ENCODE measurements around the gene SV2B. TPM values are rescaled to one million over a fixed set of nuclear protein-coding genes. Genes with fewer than 3 reads are reported as not detected.

SV2B gene
- total and polyA plus RNA-seq, 2 donors (not counting 1 experiment from before 2014, with no cell fraction given), result under 0.01 TPM; not detected in 1

- Histone ChIP-seq H3K9ac (ENCODE audit: insufficient read depth, low read length) (no peak overlapping the region), H3K79me2 (ENCODE audit: control insufficient read depth, insufficient read depth, low read length) (no peaks in the 10 kb centered on the region), H3K36me3 (ENCODE audit: control insufficient read depth, insufficient read depth, low read length) (no peaks in the 10 kb centered on the region), H3K9me3 (ENCODE audit: control insufficient read depth, insufficient read depth, low read depth, low read length) (no peaks in the 10 kb centered on the region), H3K27ac (ENCODE audit: insufficient read depth, low read length) (no peak overlapping the region), H2AFZ (ENCODE audit: low read length) (no peak overlapping the region), H4K20me1 (ENCODE audit: control insufficient read depth, extremely low read depth, insufficient read depth, low read length) (no peaks in the 10 kb centered on the region), H3K27me3 (ENCODE audit: control insufficient read depth, insufficient read depth, low read length) (no peaks in the 10 kb centered on the region), H3K4me2 (ENCODE audit: extremely low read depth, insufficient read depth, low read length) (no peak overlapping the region), H3K4me1 (ENCODE audit: control insufficient read depth, extremely low read depth, insufficient read depth, low read length) (no peaks in the 10 kb centered on the region), H3K4me3 (replicated peaks in 1 of 4; ENCODE audit: control extremely low read depth in 1 of 4, insufficient read depth in 1 of 4, low read depth in 3 of 4, low read length in 4 of 4) (no peak overlapping the region)
- DNase-seq (ENCODE audit: low read depth in 2 of 2), result no peak
- TF ChIP-seq CTCF (conservative IDR thresholded peaks at IDR 0.05 in 1 of 2, IDR thresholded peaks at IDR 0.05 in 1 of 2; ENCODE audit: low read depth in 1 of 2, low read length in 2 of 2) (no peak), EZH2 (IDR thresholded peaks at IDR 0.05; ENCODE audit: low read length, missing control alignments) (no peak)
Observed at GRCh38 chr15:91150502-91151160, 50.6 kb downstream of the SV2B start.

- Histone ChIP-seq H3K36me3 (ENCODE audit: control insufficient read depth, insufficient read depth, low read length) (no peaks in the 10 kb centered on the region), H3K9ac (ENCODE audit: insufficient read depth, low read length) (no peak overlapping the region), H3K9me3 (ENCODE audit: control insufficient read depth, insufficient read depth, low read depth, low read length) (no peaks in the 10 kb centered on the region), H3K79me2 (ENCODE audit: control insufficient read depth, insufficient read depth, low read length) (no peaks in the 10 kb centered on the region), H3K27ac (ENCODE audit: insufficient read depth, low read length) (no peak overlapping the region), H3K27me3 (ENCODE audit: control insufficient read depth, insufficient read depth, low read length) (no peaks in the 10 kb centered on the region), H3K4me3 (replicated peaks in 1 of 4; ENCODE audit: control extremely low read depth in 1 of 4, insufficient read depth in 1 of 4, low read depth in 3 of 4, low read length in 4 of 4) (no peak overlapping the region), H3K4me1 (ENCODE audit: control insufficient read depth, extremely low read depth, insufficient read depth, low read length) (no peaks in the 10 kb centered on the region), H4K20me1 (ENCODE audit: control insufficient read depth, extremely low read depth, insufficient read depth, low read length) (no peaks in the 10 kb centered on the region), H3K4me2 (ENCODE audit: extremely low read depth, insufficient read depth, low read length) (no peak overlapping the region), H2AFZ (ENCODE audit: low read length) (no peak overlapping the region)
- no peak for DNase-seq (ENCODE audit: low read depth in 2 of 2)
- TF ChIP-seq EZH2 (IDR thresholded peaks at IDR 0.05; ENCODE audit: low read length, missing control alignments), result no peak
Observed at GRCh38 chr15:91151781-91152563, 51.9 kb downstream of the SV2B start.

- Histone ChIP-seq H3K4me1 (ENCODE audit: control insufficient read depth, extremely low read depth, insufficient read depth, low read length) (no peaks in the 10 kb centered on the region), H4K20me1 (ENCODE audit: control insufficient read depth, extremely low read depth, insufficient read depth, low read length) (no peaks in the 10 kb centered on the region), H3K4me2 (ENCODE audit: extremely low read depth, insufficient read depth, low read length) (no peak overlapping the region), H3K4me3 (replicated peaks in 1 of 4; ENCODE audit: control extremely low read depth in 1 of 4, insufficient read depth in 1 of 4, low read depth in 3 of 4, low read length in 4 of 4) (no peak overlapping the region), H3K9ac (ENCODE audit: insufficient read depth, low read length) (no peak overlapping the region), H3K27me3 (ENCODE audit: control insufficient read depth, insufficient read depth, low read length) (no peaks in the 10 kb centered on the region), H3K9me3 (ENCODE audit: control insufficient read depth, insufficient read depth, low read depth, low read length) (no peaks in the 10 kb centered on the region), H3K27ac (ENCODE audit: insufficient read depth, low read length) (no peak overlapping the region), H2AFZ (ENCODE audit: low read length) (no peak overlapping the region), H3K79me2 (ENCODE audit: control insufficient read depth, insufficient read depth, low read length) (no peaks in the 10 kb centered on the region), H3K36me3 (ENCODE audit: control insufficient read depth, insufficient read depth, low read length) (no peaks in the 10 kb centered on the region)
- no peak for DNase-seq (ENCODE audit: low read depth in 2 of 2)
- TF ChIP-seq CTCF (conservative IDR thresholded peaks at IDR 0.05 in 1 of 2, IDR thresholded peaks at IDR 0.05 in 1 of 2; ENCODE audit: low read depth in 1 of 2, low read length in 2 of 2), result no peak
- TF ChIP-seq EZH2 (IDR thresholded peaks at IDR 0.05; ENCODE audit: low read length, missing control alignments), result no peak
Observed at GRCh38 chr15:91152896-91153581, 53.0 kb downstream of the SV2B start.
